IPS-18a (cell line): ENCODE data around the gene MLN.
A peak's percentile ranks its signal among the peaks of the same experiment; 100 is the strongest.

Experiments
- H3K27ac ChIP-seq: one replicate; pipeline ENCODE4 v1.5.1; 2013; ENCODE audit warnings: low read length
- H3K27me3 ChIP-seq: one replicate; pipeline ENCODE4 v1.6.1; 2013; ENCODE audit warnings: mild to moderate bottlenecking, low read length; ENCODE audit not compliant: control insufficient read depth, insufficient read depth
- H3K36me3 ChIP-seq: one replicate; pipeline ENCODE4 v1.6.1; 2013; ENCODE audit warnings: low read depth, low read length; ENCODE audit not compliant: control insufficient read depth
- H3K4me1 ChIP-seq: one replicate; pipeline ENCODE4 v1.6.1; 2013; ENCODE audit warnings: low read depth, low read length; ENCODE audit not compliant: control insufficient read depth
- H3K4me3 ChIP-seq: one replicate; pipeline ENCODE4 v1.5.1; 2013; ENCODE audit warnings: low read length
- H3K9ac ChIP-seq: one replicate; pipeline ENCODE4 v1.6.1; 2013; ENCODE audit warnings: mild to moderate bottlenecking, low read length, moderate library complexity
- H3K9me3 ChIP-seq: one replicate; pipeline ENCODE4 v1.6.1; 2013; ENCODE audit warnings: low read depth, low read length; ENCODE audit not compliant: control insufficient read depth

The MLN gene

DNA sequence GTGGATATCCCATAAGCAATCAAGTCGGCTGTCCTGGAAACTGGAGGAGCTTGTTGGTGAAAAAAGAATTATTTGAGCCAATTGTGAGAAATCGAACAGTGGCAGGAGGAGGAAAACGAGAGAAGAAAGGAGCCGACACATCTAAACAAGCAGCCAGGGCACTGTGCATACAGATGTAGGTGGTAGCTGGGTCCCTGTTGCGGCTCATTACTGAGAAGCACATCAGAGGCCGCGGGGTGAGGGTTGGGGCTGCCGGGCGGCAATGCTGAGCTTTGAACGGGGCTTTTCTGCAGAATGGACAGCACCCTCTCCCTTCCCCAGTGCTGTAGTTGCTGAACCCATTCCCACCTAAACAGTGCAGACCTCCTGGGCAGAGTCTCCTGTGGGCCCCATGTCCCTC lies 10.8 kb downstream of the MLN start:
- H3K27me3 ChIP-seq, result no peaks in the 10 kb centered on the region
- H3K36me3 ChIP-seq, result no peaks in the 10 kb centered on the region
- H3K4me1 ChIP-seq, result peaks cover 67% of the 10 kb centered on the region
- no peaks in the 10 kb centered on the region for H3K9me3 ChIP-seq
- no peak overlapping the region for H3K27ac ChIP-seq
- no peak overlapping the region for H3K9ac ChIP-seq
- no peak overlapping the region for H3K4me3 ChIP-seq

DNA sequence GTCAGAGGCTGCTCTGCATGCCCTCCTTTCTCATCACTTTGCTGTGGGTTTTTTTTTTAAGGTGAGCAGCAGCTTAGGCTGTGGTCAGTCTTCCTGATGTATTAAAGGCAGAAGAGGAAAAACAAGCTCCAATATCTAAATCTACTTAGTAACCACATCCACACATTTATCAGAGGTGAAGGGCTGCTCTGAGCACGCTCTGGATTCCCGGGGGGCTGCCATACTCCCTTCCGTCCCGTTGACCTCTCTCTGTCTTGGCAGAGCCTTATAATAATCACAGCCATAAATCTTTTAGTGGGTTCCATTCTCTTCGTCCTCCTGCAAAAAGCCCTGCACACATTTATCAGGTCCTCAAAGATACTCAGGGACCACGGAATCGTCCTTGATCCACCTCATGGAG lies 12.2 kb downstream of the MLN start:
- Histone ChIP-seq H3K9ac (no peak overlapping the region), H3K4me1 (peaks cover 69% of the 10 kb centered on the region)

DNA sequence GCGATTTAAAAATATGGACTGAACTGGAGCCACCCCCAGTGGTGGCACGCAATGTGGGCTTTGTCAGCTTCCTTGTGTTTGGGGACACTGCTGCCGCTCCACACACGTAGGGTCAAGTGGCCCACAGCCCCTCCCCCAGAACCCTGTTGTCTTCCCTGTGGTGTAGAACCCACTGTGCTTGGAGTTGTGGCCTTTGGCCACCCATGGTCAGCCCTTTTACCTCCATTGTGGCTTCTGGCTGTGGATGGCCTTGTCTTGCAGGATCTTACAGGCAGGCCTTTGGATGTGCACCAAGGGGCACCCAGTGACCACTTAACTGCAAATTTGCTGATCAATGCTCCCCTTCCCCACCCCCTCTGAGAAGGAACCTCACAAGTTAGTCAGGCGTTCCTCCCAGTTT lies 12.9 kb downstream of the MLN start:
- no peaks in the 10 kb centered on the region for H3K36me3 ChIP-seq
- no peak overlapping the region for H3K27ac ChIP-seq
- no peak overlapping the region for H3K9ac ChIP-seq
- peak overlapping the region; percentile 10 for H3K4me3 ChIP-seq
- H3K27me3 ChIP-seq, result no peaks in the 10 kb centered on the region
- H3K9me3 ChIP-seq, result no peaks in the 10 kb centered on the region
- peaks cover 75% of the 10 kb centered on the region for H3K4me1 ChIP-seq

More for the DNA sequence above, 12.2 kb downstream of the MLN start:
- Histone ChIP-seq H3K36me3 (no peaks in the 10 kb centered on the region), H3K27ac (no peak overlapping the region), H3K9me3 (no peaks in the 10 kb centered on the region), H3K27me3 (no peaks in the 10 kb centered on the region), H3K4me3 (peak overlapping the region; percentile 10)

DNA sequence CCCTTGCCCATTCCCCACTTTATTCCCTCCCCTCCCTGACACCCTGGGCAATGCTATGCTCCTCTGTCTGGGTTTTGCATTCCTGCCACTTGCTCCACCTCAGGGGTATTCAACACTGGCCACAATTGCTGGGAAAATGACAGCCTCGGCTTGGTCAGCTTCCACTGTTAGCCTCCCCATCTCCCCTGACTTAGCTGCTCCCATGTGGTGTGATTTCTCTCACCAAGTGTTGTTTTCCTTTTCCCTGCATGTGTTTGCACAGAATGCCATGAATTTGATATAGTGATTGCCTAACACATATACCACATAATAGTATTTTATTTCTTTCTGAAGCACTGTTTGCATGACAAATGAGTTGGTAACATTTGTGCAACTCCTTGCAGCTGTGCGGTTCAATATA lies 13.4 kb downstream of the MLN start:
- Histone ChIP-seq H3K4me1 (peaks cover 77% of the 10 kb centered on the region), H3K27ac (no peak overlapping the region), H3K9me3 (no peaks in the 10 kb centered on the region), H3K4me3 (no peak overlapping the region), H3K9ac (no peak overlapping the region), H3K27me3 (no peaks in the 10 kb centered on the region), H3K36me3 (no peaks in the 10 kb centered on the region)

DNA sequence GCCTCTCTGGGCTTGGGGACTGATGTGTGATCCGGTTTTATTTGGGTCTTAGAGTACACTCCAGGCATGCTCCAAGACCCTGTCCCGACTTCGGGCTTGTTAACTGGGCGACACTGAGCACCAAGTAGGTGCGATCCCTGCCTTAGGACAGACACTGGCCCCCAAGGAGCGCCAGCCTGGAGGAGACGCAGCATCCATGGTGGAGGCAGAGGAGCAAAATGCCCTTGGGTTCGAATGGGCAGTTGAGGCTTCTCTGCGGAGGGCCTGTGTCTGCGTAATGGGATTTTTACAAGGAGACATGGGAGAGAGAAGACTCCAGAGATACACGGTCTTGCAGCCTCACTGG lies 14.3 kb downstream of the MLN start:
- Histone ChIP-seq H3K4me1 (peaks cover 71% of the 10 kb centered on the region), H3K27me3 (no peaks in the 10 kb centered on the region), H3K4me3 (peak overlapping the region; percentile 69), H3K9me3 (no peaks in the 10 kb centered on the region), H3K36me3 (peaks cover 8% of the 10 kb centered on the region), H3K27ac (peak overlapping the region; percentile 73), H3K9ac (no peak overlapping the region)

DNA sequence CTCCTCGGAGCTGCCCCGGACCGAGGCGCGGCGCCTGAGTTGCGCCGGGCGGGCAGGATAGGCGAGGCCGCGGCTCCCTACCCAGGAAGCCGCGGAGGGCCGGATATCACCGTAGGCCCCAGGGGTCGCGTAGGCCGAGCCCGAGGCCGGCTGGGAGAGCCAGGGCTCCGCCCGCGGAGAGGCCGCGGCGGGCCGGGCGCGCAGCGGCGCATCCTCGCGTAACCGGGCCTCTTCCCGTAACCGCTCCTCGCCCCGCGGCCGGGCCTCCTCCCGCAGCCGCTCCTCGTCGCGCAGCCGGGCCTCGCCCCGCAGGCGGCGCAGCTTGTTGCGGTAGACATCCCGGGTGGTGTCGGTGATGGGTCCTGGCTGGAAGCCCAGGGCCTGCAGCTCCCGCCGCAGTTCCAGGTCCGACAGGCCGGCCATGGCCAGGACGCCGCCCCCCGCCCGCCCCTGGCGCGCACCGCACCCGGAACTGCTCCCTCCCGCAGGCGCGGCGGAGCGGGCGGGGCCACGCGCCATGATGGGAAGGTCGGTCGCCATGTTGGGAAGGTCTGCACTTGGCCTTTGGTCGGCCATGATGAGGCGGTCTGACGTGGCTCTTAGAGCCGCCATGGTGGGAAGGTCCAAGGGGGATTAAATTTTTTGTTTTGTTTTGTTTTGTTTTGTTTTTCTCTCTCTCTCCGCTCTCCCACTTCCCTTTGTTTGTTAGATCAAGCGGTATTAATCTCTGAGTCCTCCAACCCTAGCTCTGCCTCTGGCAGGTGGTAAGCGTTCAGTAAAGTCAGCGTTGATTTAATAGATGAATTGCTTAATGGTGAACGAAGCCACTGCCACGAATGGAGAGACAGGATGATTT lies 14.9 kb downstream of the MLN start, which contains the start of gene LEMD2:
Gene LEMD2, minus strand, starts transcription at position 437 of the 856 bp plus-strand sequence. Its CDS starts 14 bp downstream, at position 423.
- peaks cover 71% of the 10 kb centered on the region for H3K4me1 ChIP-seq
- H3K9ac ChIP-seq, result peak within 1 kb of the TSS; percentile 66
- peak within 1 kb of the TSS; percentile 73 for H3K27ac ChIP-seq
- no peaks in the 10 kb centered on the region for H3K9me3 ChIP-seq
- no peaks in the 10 kb centered on the region for H3K27me3 ChIP-seq
- H3K36me3 ChIP-seq, result peaks cover 11% of the 10 kb centered on the region
- peak within 1 kb of the TSS; percentile 69 for H3K4me3 ChIP-seq

DNA sequence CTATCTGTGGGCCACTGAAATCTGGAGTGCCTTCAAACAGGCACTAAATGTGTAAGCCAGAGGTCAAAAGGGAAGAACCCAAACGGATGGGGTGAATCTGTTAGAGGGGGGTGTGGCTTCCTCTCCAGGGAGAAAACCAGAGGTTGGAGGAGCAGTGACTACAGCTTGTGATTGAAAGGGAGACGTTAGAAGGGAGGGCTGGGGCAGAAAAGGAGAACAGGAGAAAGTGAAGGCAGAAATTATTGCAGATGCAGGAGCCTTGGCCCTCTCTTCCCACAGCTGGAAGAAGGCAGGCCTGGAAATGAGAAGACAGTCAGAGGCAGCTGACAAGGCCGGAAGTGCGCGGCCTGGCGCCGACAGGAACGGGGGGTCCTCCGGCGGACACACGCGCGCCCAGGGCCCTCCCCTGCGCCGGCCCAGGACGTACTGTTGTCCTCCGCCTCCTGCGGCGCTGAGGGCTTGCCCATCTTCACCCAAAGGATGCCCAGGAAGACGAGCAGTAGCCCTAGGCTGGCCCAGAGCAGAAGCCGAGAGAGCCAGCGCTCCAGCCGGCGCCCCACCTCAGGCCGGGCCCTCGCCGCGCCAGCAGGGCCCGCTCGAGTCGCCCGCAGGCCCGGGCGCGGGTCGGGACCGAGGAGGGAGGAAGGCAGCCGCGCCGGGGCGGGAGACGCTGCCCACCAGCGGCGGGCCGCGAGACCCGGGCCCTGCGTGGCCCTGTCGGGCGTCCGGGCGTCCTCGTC lies 15.7 kb downstream of the MLN start:
- Histone ChIP-seq H3K27ac (peak overlapping the region; percentile 36), H3K27me3 (no peaks in the 10 kb centered on the region), H3K9me3 (no peaks in the 10 kb centered on the region), H3K36me3 (peaks cover 19% of the 10 kb centered on the region), H3K9ac (peak overlapping the region; percentile 66), H3K4me3 (peak overlapping the region; percentile 69), H3K4me1 (peaks cover 67% of the 10 kb centered on the region)

DNA sequence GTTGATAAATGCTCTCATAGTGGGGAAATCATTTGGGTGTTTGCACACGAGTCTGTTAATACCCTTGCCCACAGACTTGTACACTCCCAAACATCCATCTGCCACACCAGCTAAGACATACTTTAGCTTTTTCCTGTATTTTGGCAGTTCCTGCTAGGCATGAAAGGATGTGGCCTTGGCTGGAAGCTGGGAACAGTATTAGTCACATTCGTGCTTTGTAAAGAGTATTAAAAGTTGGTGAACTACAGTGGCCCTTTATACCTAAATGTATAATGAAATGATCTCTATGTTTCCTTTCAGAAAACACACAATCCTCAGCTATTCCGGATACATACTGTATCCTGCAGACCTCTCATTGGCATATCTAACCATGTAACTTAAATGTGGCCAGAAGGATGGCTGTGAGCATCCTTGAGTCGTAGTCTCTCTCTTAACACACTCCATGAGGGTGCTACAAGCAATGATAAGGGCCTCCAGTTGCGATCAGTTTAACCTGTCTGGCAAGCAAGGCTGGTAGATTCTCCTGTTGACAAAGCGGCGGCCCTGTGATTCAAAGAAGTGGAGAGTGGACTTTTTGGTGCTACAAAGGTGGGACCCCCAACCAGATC lies 16.4 kb downstream of the MLN start:
- Histone ChIP-seq H3K4me1 (peaks cover 65% of the 10 kb centered on the region), H3K9me3 (no peaks in the 10 kb centered on the region), H3K27ac (no peak overlapping the region), H3K36me3 (peaks cover 26% of the 10 kb centered on the region), H3K27me3 (no peaks in the 10 kb centered on the region), H3K4me3 (peak overlapping the region; percentile 69), H3K9ac (no peak overlapping the region)

DNA sequence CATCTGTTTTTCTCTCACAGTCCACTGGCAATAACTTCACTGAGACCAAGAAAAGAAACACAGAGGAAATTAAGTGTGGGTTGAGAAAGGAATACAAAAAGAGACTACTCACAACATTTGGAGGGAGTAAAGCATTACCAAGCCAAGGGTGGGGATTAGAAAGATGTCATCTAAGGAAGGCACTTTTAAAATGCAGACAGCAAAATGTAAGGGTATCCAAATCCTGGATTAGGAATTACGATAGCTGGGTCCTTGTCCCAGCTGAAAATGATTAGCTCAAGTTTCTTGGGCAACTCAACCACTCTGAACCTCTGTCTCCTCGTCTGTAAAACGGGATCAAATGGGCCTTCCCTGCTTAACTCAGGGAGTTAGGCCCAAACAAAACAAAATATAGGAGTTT lies 17.1 kb downstream of the MLN start:
- peak overlapping the region; percentile 69 for H3K4me3 ChIP-seq
- no peak overlapping the region for H3K9ac ChIP-seq
- no peaks in the 10 kb centered on the region for H3K9me3 ChIP-seq
- H3K4me1 ChIP-seq, result peaks cover 66% of the 10 kb centered on the region
- H3K27ac ChIP-seq, result no peak overlapping the region
- H3K27me3 ChIP-seq, result no peaks in the 10 kb centered on the region
- H3K36me3 ChIP-seq, result peaks cover 29% of the 10 kb centered on the region

DNA sequence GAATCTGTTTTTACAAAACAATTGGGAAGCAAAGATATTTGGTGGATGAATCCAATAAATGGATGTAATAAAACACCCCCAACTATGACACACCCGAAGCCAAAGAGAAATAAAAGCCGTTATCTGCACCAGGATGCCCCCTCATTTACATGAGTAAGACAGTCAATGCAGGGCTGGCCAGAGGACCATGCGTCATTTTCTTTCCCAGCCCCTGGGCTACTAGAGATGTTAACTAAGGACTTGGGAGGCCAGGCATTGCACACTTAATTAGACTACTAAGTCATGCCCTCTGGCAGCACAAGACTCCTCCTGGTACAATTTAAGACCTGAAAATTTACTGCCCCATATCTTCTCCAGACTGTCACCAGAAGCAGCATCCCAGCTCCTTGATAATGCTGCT lies 18.0 kb downstream of the MLN start:
- Histone ChIP-seq H3K27me3 (no peaks in the 10 kb centered on the region), H3K9ac (no peak overlapping the region), H3K4me1 (peaks cover 66% of the 10 kb centered on the region), H3K27ac (no peak overlapping the region), H3K4me3 (no peak overlapping the region), H3K36me3 (peaks cover 31% of the 10 kb centered on the region), H3K9me3 (no peaks in the 10 kb centered on the region)

DNA sequence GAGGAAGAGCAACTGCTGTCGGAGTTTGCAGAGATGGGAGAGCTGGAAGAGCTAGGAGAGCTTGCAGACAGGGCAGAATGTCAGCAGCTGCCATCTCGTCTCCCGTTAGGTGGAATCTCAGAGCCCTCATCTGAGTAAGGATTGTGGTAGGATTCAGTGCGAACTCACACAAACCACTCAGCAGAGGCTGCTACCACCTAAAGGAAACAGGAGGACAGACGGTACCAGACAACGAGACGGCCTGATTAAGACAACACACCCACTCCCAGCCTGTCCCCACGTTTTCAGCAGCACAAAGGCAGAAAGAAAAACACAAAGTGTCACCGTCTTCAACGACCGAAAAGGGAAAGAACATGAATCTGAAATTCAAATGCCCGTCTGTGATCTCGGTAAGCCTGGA lies 19.0 kb downstream of the MLN start:
- peaks cover 66% of the 10 kb centered on the region for H3K4me1 ChIP-seq
- no peak overlapping the region for H3K27ac ChIP-seq
- peaks cover 40% of the 10 kb centered on the region for H3K36me3 ChIP-seq
- H3K9me3 ChIP-seq, result no peaks in the 10 kb centered on the region
- no peaks in the 10 kb centered on the region for H3K27me3 ChIP-seq
- no peak overlapping the region for H3K4me3 ChIP-seq
- no peak overlapping the region for H3K9ac ChIP-seq
